ENCODE results near the gene LPCAT4. TPM values are rescaled to one million over a fixed set of nuclear protein-coding genes. Genes with fewer than 3 reads are reported as not detected.
"Not testable (repeated sequence)": the region's sequence is repeated elsewhere in the genome, so short reads cannot be mapped to it uniquely, and the experiment has no call there.

The LPCAT4 gene
- total and polyA plus RNA-seq, 4 donors: 7.6 to 78.6 (median 34.8) TPM

- intact Hi-C loops (cut with DNase I): loop anchor here in 1 of 2 donors (10.0 kb wide), 1 partner anchor 237 kb away; the partner anchor contains the start of gene GOLGA8B
- WGBS, 2 donors: 83 to 85% methylated on average over 13 of the region's 13 CpGs
- no peak for DNase-seq
- Histone ChIP-seq H3K27me3 (ENCODE audit: control insufficient read depth in 1 of 2, insufficient read depth in 2 of 2, low read length in 1 of 2) (no peaks in the 10 kb centered on the region), H3K36me3 (ENCODE audit: control insufficient read depth in 1 of 2, insufficient read depth in 2 of 2, low read length in 1 of 2) (no peaks in the 10 kb centered on the region), H3K4me3 (ENCODE audit: low read length in 2 of 2) (no peak overlapping the region), H3K9me3 (ENCODE audit: control insufficient read depth, low read length) (no peaks in the 10 kb centered on the region), H3K27ac (ENCODE audit: low read depth in 1 of 2, low read length in 2 of 2) (no peak overlapping the region), H3K4me1 (ENCODE audit: control insufficient read depth in 1 of 2, insufficient read depth in 2 of 2, low read length in 2 of 2) (no peaks in the 10 kb centered on the region)
- ATAC-seq (ENCODE audit: low FRiP score): no peak
Observed at GRCh38 chr15:34347951-34348638, 18.9 kb downstream of the LPCAT4 start.

- peaks cover 0 to 1% of the 10 kb centered on the region in 2 donors for H3K36me3 ChIP-seq (ENCODE audit: control insufficient read depth in 1 of 2, insufficient read depth in 2 of 2, low read length in 1 of 2)
- H3K27me3 ChIP-seq (ENCODE audit: control insufficient read depth in 1 of 2, insufficient read depth in 2 of 2, low read length in 1 of 2): no peaks in the 10 kb centered on the region
- intact Hi-C loops (cut with DNase I): loop anchor here in 1 of 2 donors (2.0 to 10.0 kb wide), 3 partner anchors 24 to 242 kb away; partner anchors contain the start of genes GOLGA8B and LPCAT4
- peak within 1 kb of the TSS in 1 of 2 donors; percentile 50 for H3K27ac ChIP-seq (ENCODE audit: low read depth in 1 of 2, low read length in 2 of 2)
- DNase-seq (peak; percentile 94 to 97), ATAC-seq (ENCODE audit: low FRiP score) (peak; percentile 96)
- 1% methylated on average over 38 of the region's 38 CpGs for WGBS, 2 donors
- H3K4me1 ChIP-seq (ENCODE audit: control insufficient read depth in 1 of 2, insufficient read depth in 2 of 2, low read length in 2 of 2): no peaks in the 10 kb centered on the region
- H3K4me3 ChIP-seq (ENCODE audit: low read length in 2 of 2): peak within 1 kb of the TSS; percentile 64 to 78
- H3K9me3 ChIP-seq (ENCODE audit: control insufficient read depth, low read length): no peaks in the 10 kb centered on the region
Observed at GRCh38 chr15:34342737-34343575, 24.0 kb downstream of the LPCAT4 start, which contains the start of the genes NOP10 and NUTM1. Gene NOP10, minus strand, starts transcription at chr15:34343136. Its CDS starts 63 bp downstream, at chr15:34343073. Gene NUTM1, plus strand, starts transcription at chr15:34343315. Its CDS starts 382 bp downstream, at chr15:34343697.

- peak overlapping the region; percentile 64 to 78 for H3K4me3 ChIP-seq (ENCODE audit: low read length in 2 of 2)
- 42% methylated on average over 26 of the region's 26 CpGs for WGBS, 2 donors
- H3K4me1 ChIP-seq (ENCODE audit: control insufficient read depth in 1 of 2, insufficient read depth in 2 of 2, low read length in 2 of 2); H3K27me3 ChIP-seq (ENCODE audit: control insufficient read depth in 1 of 2, insufficient read depth in 2 of 2, low read length in 1 of 2); H3K9me3 ChIP-seq (ENCODE audit: control insufficient read depth, low read length); DNase-seq; ATAC-seq (ENCODE audit: low FRiP score); H3K36me3 ChIP-seq (ENCODE audit: control insufficient read depth in 1 of 2, insufficient read depth in 2 of 2, low read length in 1 of 2): not testable (repeated sequence)
- H3K27ac ChIP-seq (ENCODE audit: low read depth in 1 of 2, low read length in 2 of 2): peak overlapping the region in 1 of 2 donors; percentile 50
- intact Hi-C loops (cut with DNase I): loop anchor here in 1 of 2 donors (2.0 to 10.0 kb wide), 3 partner anchors 25 to 243 kb away; partner anchors contain the start of genes GOLGA8B and LPCAT4
Observed at GRCh38 chr15:34342213-34342736, 24.7 kb downstream of the LPCAT4 start.

GRCh38 chr15:34341381-34342212, 25.4 kb downstream of the LPCAT4 start:
- peaks cover 0 to 1% of the 10 kb centered on the region in 2 donors for H3K36me3 ChIP-seq (ENCODE audit: control insufficient read depth in 1 of 2, insufficient read depth in 2 of 2, low read length in 1 of 2)
- 94 to 95% methylated on average over 15 of the region's 15 CpGs for WGBS, 2 donors
- DNase-seq (no peak), ATAC-seq (ENCODE audit: low FRiP score) (no peak)
- intact Hi-C loops (cut with DNase I): loop anchor here in 1 of 2 donors (2.0 to 10.0 kb wide), 3 partner anchors 25 to 243 kb away; partner anchors contain the start of genes GOLGA8B and LPCAT4
- H3K27ac ChIP-seq (ENCODE audit: low read depth in 1 of 2, low read length in 2 of 2): no peak overlapping the region
- H3K4me1 ChIP-seq (ENCODE audit: control insufficient read depth in 1 of 2, insufficient read depth in 2 of 2, low read length in 2 of 2): no peaks in the 10 kb centered on the region
- no peak overlapping the region for H3K4me3 ChIP-seq (ENCODE audit: low read length in 2 of 2)
- H3K27me3 ChIP-seq (ENCODE audit: control insufficient read depth in 1 of 2, insufficient read depth in 2 of 2, low read length in 1 of 2): no peaks in the 10 kb centered on the region
- H3K9me3 ChIP-seq (ENCODE audit: control insufficient read depth, low read length): no peaks in the 10 kb centered on the region

- ATAC-seq (ENCODE audit: low FRiP score): no peak
- no peaks in the 10 kb centered on the region for H3K9me3 ChIP-seq (ENCODE audit: control insufficient read depth, low read length)
- no peak overlapping the region for H3K27ac ChIP-seq (ENCODE audit: low read depth in 1 of 2, low read length in 2 of 2)
- intact Hi-C loops (cut with DNase I): loop anchor here in 1 of 2 donors (5.0 to 10.0 kb wide), 4 partner anchors 63 to 245 kb away; partner anchors contain the start of gene GOLGA8B
- WGBS, 2 donors: 56 to 68% methylated on average over 3 of the region's 3 CpGs
- H3K4me1 ChIP-seq (ENCODE audit: control insufficient read depth in 1 of 2, insufficient read depth in 2 of 2, low read length in 2 of 2): no peaks in the 10 kb centered on the region
- H3K36me3 ChIP-seq (ENCODE audit: control insufficient read depth in 1 of 2, insufficient read depth in 2 of 2, low read length in 1 of 2): peaks cover 0 to 1% of the 10 kb centered on the region in 2 donors
- no peak for DNase-seq
- no peak overlapping the region for H3K4me3 ChIP-seq (ENCODE audit: low read length in 2 of 2)
- H3K27me3 ChIP-seq (ENCODE audit: control insufficient read depth in 1 of 2, insufficient read depth in 2 of 2, low read length in 1 of 2): no peaks in the 10 kb centered on the region
Observed at GRCh38 chr15:34339946-34340345, 27.1 kb downstream of the LPCAT4 start.

GRCh38 chr15:34338347-34338746, 28.6 kb downstream of the LPCAT4 start:
- ATAC-seq (ENCODE audit: low FRiP score) (no peak), DNase-seq (no peak)
- Histone ChIP-seq H3K27ac (ENCODE audit: low read depth in 1 of 2, low read length in 2 of 2) (no peak overlapping the region), H3K9me3 (ENCODE audit: control insufficient read depth, low read length) (no peaks in the 10 kb centered on the region), H3K36me3 (ENCODE audit: control insufficient read depth in 1 of 2, insufficient read depth in 2 of 2, low read length in 1 of 2) (peaks cover 0 to 1% of the 10 kb centered on the region in 2 donors), H3K4me1 (ENCODE audit: control insufficient read depth in 1 of 2, insufficient read depth in 2 of 2, low read length in 2 of 2) (no peaks in the 10 kb centered on the region), H3K27me3 (ENCODE audit: control insufficient read depth in 1 of 2, insufficient read depth in 2 of 2, low read length in 1 of 2) (no peaks in the 10 kb centered on the region), H3K4me3 (ENCODE audit: low read length in 2 of 2) (peak overlapping the region in 1 of 2 donors; percentile 21)
- intact Hi-C loops (cut with DNase I): loop anchor here in 1 of 2 donors (5.0 kb wide), 2 partner anchors 61 to 81 kb away; no protein-coding TSS in a partner anchor
- 72 to 73% methylated on average over 16 of the region's 16 CpGs for WGBS, 2 donors

GRCh38 chr15:34337557-34338306, 29.3 kb downstream of the LPCAT4 start, which contains the start of gene SLC12A6:
Gene SLC12A6, minus strand, starts transcription at chr15:34337781. Its CDS starts 1,101 bp downstream, at chr15:34336680.
- intact Hi-C loops (cut with DNase I): loop anchor here in 1 of 2 donors (5.0 kb wide), 2 partner anchors 60 to 80 kb away; no protein-coding TSS in a partner anchor
- no peaks in the 10 kb centered on the region for H3K9me3 ChIP-seq (ENCODE audit: control insufficient read depth, low read length)
- no peaks in the 10 kb centered on the region for H3K4me1 ChIP-seq (ENCODE audit: control insufficient read depth in 1 of 2, insufficient read depth in 2 of 2, low read length in 2 of 2)
- WGBS, 2 donors: 0 to 1% methylated on average over 62 to 78 of the region's 78 CpGs
- no peaks in the 10 kb centered on the region for H3K27me3 ChIP-seq (ENCODE audit: control insufficient read depth in 1 of 2, insufficient read depth in 2 of 2, low read length in 1 of 2)
- peaks cover 0 to 1% of the 10 kb centered on the region in 2 donors for H3K36me3 ChIP-seq (ENCODE audit: control insufficient read depth in 1 of 2, insufficient read depth in 2 of 2, low read length in 1 of 2)
- peak within 1 kb of the TSS in 1 of 2 donors; percentile 60 for H3K27ac ChIP-seq (ENCODE audit: low read depth in 1 of 2, low read length in 2 of 2)
- DNase-seq (peak; percentile 95 to 97), ATAC-seq (ENCODE audit: low FRiP score) (peak; percentile 96)
- peak within 1 kb of the TSS; percentile 71 to 84 for H3K4me3 ChIP-seq (ENCODE audit: low read length in 2 of 2)
